NCI-H146 treated with DMSO at 0.1 percent for 48 hours (cell line): ENCODE measurements around the gene MYO16.

Experiments
- DNase-seq: peaks from one replicate; lab custom pipeline; 2025; ENCODE audit not compliant: unreplicated experiment; lab: John Stamatoyannopoulos, UW

MYO16 gene

DNA sequence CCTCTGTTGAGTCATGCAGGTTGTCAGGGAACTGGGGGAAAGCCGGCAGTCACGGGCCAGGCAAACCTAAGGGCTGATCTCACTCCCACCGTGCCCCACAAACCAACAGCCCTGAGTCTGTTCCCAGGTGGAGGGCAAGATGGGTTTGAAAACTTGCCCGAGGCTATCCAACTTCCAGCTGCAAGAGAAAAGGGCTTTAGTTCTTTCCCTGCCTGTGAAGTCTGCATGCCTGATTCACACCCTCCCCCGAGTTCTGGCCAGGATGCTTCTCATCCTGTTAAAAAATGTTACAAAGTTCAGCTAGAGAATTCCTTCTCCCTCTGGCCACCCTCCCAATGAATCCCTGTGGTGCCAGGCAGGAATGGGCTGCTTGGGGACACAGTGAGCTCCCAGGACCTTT lies 33.1 kb downstream of the MYO16 start:
- DNase-seq: no peak

DNA sequence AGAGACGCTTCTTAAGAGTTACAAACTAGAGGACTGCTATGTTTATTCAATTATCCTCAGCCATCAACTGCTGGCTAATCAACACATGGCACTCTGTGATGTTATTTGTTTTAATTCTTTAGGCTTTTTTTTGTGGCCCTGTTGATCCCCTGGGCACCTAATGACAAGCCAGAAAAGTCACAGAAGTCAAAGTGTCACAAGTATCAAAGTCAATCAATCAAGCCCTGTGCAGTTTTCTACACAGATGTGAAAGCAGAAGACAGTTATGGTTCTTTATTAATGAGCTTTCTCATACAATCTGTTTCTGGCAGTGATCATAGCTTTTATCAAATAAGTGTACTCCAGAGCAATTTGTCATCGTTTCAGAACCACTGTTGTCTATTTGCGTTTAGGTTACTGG lies 34.3 kb downstream of the MYO16 start:
- DNase-seq: no peak

DNA sequence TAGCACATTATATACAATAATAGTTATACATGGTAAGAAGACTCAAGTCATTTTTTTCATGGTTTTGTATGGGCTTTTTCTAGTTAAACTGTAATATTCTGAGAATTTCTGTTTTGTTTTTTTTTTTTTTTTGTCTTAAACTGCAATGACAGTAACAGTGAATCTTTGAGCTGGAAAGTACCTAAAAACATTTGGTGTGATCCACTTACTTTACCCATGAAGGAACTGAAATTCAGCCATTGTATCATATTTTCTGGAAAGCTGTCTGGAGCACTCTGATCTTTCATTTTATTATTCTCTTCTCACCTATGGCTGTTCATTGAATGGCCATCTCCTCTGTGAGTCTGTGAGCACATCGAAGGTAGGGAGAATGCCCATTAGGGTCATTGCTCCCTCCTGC lies 37.8 kb downstream of the MYO16 start:
- no peak for DNase-seq

DNA sequence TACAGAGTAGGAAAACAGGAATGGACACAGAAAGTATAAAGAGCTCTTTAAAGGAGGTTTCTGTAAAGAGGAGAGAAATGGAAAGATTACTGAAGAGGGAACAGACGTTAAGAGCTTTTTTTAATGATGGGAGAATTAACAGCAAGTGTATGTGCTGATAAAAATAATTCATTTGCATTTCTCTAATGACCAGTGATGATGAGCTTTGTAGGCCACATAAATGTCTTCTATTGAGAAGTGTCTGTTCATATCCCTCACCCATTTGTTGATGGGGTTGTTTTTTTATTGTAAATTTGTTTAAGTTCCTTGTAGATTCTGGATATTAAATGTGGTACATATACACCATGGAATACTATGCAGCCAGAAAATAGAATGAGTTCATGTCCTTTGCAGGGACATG lies 40.0 kb downstream of the MYO16 start:
- DNase-seq: no peak

DNA sequence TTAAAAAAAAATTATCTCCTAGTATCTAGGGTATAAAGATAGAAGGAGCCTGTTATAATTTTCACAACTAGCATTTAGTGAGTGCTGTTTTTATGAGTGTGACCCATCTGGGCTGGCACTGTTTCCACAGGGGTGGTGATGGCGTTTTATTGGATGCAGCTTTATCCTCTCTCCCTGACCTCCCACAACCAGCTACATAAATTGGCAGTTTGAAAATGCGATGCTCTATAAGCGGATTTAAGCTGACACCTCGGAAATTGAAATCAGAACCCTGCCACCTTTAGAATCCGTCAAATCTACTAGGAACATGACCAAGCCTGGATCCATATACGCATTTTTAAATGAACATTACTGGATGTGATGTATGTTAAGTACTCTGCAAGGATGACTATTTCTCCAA lies 44.9 kb downstream of the MYO16 start:
- DNase-seq: no peak

DNA sequence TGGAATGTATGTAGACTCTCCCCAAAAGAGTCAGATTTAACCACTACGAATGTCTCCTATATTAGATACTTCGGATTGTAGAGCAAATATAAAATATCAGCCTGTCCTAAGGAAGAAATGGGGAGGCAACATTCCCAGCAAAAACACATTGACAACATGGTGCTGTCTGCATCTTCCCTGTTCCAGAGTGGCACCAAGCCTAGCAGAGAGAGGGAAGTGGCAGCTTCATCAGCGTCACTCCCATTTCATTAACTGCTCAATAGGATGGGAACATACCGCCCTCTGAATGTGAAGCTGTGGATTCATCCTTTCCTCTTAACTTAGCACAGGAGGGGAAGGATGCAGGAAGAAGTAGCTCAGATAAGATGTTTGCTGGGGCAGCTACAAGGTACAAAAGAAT lies 45.4 kb downstream of the MYO16 start:
- DNase-seq: no peak

DNA sequence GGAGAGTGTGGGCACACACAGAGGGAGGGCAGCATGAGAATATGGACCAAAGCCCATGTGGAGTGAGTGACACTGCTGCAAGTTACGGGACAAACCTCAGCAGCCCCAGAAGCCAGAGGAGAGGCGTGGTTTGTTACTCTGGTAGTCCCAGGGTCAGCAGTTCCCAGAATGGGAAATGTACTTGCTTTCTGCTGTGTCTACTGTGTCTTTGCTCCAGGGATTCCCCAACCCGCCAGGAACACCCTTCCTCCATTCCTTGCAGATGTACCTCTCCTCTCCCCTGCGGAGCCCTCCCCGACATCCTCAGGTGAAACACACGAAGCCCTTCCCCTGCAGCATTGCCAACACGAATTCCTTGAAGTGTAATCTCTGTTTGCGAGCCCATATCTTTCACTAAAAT lies 47.2 kb downstream of the MYO16 start:
- no peak for DNase-seq

DNA sequence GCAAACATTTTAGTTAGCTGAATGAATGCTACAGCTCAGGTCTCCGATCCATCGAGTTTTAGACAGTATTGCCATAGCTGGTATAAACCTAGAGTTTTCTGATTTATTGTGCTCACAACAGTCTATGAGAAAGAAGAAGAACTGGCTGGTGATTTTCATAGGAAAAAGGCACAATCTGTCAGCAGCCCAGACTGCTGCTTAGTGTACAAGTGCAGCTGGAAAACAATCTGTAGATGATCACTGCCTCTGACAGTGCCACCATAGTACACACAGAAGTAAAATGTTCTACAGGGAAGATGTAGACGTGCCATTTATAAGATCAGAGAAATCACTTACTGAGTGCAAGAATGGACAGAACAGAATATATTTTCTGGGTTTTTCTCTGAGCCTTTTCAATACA lies 48.4 kb downstream of the MYO16 start:
- DNase-seq: no peak

DNA sequence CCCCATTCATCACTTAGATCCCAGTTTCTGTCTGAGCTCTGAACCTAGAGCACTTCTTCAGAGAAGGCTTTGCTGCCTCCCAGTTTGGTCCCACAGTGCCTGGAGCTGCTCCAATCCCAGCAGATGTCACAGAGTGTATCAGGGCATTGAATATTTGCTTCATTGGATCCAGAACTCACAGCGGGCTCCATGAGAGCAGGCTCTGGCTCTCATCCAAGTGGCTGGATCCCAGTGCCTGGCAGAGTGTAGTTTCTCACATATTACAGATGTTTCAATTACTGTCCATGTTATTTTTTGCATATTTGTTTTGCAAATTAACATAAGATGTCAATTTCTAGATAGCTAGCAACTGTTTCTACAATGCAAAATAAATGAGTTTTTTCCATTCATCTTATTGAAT lies 50.6 kb downstream of the MYO16 start:
- DNase-seq: no peak

DNA sequence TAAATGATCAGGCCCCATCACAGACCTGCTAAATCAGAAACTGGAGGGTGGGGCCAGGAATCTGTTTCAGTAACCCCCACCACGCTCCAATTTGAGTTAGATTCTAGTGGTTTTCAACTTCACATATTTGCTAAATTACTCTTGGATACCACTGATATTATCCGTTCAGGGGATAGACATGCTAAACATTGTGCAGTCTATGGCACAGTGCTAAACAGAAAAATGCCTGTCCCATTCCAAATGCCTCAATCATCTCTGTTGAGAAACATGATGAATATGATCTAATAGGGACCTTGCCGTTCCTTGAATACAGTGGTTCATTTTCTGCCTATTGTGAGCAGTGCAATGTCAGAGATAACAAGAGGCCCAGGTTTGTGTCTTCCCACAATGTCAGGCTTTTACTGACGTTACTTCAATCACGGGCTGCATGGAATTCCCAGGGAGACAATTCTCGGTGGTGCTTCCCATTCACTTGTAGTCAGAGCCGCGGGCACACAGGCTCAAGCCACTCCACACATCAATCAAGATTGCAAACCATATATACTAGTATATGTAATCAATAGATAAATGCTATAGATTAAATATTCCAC lies 52.7 kb downstream of the MYO16 start:
- DNase-seq: no peak

DNA sequence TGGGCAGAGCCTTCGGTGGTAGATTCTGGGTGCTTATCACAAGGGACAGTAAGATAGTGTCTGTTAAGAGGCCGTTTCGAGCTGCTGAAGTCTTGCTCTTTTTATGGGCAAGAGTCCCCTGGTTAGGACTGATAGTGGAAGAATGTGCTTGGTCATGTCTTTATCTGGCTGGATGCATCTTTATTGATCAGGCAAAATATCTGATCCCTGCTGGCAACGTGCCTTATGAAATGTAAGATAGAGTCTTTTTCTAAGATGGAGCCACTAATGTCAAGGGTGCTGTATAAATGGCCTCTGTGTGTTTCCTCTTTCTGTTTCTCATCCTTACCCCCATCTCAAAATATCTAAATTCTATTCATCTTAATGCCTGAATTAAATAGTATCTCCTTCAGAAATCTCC lies 53.3 kb downstream of the MYO16 start:
- no peak for DNase-seq

DNA sequence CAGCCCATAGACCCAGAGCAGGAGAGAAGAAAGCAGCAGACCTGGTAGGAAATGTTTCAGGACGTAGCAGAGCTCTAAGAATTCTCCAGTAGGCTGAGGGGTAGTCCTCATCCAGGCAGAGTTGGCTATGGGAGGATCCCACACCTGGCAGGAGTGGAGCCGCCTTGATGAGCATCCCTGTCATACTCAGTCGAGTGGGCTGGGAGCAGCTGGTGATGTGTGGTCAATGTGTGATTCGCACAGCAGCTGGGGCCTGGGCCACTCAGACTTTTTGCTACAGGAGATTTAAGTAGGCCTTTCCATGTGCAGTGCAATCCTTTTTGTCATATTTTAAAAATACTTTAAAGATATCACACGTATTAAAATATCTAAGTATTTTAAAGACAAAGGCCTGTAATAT lies 56.6 kb downstream of the MYO16 start:
- DNase-seq: no peak

DNA sequence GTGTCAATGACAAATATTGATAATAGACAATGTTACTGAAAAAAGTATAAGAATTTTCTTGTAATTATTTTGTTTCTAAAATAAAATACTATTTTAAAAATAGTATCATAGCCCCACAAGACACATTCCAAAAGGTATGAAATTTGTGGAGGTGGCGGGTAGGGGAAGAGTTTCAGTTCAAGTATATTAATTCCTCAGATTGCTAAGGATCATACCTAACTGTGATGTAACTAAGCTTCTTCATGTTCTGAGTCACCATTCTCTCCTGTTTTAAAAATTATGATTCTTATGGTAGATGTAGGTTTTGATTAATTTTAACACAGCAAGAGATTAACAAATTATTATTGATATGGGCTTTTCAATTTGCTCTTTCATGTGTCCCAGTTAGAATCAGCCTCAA lies 61.3 kb downstream of the MYO16 start:
- DNase-seq: no peak

DNA sequence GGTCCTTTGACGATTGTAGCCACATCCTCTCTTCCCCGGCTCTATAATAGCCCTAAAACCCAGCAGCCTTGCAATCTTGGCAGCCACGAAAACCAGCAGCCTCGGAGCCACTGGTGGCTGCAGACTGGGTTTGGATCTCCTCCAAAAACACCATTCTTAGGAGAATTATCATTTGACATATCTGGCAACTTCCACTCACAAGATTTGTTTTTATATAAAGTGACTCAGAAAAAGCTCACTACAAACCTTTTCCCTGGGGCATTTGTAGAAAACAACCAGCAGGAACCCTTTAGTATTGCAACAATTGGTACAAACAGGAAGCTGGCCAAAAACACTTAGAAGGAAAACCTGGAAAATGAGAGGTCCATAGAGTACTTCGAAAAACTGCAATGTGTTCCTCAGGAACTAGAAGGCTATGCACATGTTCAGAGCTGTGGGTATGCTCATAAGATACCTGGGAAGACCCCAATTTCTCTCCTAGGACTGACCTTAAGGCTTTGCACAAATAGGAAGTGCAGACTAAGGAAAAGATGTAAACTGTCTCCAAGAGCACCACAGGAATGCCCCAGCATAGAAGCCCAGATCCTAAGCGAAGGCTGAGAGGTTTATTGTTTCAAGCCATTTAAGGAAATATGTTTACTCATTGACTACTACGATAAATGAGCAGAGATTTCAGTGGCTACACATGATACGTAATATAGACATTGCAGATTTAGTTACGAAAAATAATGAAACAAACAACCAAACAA lies 71.2 kb downstream of the MYO16 start:
- DNase-seq: no peak

DNA sequence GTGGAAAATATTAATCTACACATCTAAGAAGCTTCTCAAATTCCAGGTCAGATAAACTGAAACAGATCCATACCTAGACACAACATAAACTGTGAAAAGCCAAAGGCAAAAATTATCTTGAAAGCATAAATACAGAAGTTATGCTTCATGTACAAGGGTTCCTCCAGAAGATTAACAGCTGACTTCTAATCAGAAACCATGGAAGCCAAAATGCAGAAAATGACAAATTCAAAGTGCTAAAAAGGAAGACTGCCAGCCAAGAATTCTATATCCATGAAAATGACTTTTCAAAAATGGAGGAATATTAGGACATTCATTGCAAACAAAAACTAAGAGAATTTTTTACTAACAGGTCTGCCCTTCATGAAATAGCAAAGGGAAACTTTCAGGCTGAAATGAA lies 72.8 kb downstream of the MYO16 start:
- no peak for DNase-seq

DNA sequence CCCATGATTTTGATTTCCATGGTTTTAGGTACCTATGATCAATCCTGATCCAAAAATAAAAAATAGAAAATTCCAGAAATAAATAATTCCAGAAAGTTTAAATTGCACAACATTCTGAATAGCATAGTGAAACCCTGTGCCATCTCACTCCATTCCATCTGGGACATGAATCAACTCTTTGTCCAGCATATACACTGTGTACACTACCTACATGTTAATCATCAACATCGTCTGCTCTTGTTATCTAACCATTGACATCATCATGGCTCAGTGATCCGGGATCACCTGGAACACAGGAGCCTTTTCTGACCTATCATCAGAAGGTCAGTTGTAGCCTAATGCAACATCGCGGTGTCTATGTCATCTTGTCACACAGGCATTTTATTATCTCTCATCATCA lies 75.6 kb downstream of the MYO16 start:
- no peak for DNase-seq

DNA sequence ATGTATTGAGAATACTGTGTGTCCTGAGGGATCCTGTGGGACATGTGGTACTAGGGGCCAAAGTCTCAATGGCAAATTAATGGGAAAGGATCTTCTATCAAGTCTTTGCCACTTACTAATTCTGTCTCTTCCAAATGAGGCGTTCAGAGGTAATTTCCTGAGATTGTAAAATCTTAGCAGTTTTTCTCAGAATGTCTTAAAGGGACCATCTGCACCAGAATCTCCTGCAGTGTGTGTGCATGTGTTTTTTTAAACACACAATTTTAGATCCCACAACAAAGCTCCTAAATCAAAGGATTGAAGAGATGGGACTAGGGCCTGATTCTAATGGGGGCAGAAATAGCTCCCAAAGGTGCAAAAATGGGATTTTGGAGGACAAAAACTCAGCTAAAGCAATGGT lies 78.2 kb downstream of the MYO16 start:
- no peak for DNase-seq

DNA sequence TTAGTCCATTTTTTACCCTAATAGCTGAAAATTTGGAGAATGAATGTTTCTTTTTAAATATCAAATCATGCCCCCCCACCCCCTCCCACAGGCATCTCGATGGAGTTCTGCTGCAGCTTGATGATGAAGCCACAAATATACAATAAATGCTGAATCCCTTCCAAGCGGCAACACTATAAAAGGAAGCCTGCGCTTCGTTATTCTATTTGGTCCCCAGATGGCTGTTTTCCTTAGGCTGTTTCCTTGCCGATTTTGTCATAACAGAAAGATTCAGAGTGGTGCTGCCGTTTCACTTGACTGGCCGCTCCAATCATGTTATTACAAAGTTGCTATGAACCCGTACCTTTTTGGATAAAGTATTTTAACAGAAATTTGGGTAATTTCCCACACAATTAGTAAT lies 79.5 kb downstream of the MYO16 start:
- no peak for DNase-seq

DNA sequence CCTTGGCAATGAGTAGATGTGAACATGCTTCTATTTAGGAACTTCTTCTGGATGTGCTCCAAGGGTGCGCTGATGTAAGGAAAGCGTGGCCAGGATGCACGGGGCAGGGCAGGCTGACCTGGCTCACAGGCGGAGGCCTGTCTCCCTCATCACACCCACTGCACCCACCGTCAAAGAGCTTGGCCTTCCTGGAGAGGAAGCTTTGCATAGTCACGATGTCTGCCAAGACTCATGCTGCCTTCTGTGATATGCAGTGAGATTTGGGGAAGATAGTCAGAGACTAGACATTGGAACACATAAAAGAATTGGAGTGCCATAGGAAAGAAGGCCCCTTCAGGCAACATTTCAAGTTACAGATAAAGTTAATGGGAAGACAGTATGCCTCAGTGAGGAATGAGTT lies 82.0 kb downstream of the MYO16 start:
- no peak for DNase-seq

DNA sequence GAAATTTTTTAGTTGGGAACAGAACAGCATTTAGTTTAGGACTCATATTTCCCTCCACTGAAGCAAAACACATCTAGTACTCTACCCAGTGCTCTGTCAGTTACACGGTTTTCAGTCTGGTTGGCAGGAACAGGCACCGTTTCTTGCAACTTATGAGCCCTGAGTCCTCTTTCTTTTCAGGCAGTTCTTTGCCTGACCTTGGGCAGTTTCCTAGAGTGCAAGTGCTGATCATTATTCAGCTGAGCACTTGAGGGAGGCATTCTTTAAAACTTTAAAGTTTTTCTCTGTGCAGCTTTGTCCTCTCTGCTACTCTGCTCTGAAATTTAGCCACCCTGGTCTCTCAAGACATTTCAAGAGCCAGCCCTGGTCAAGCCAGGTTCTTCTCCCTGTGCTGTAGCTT lies 96.1 kb downstream of the MYO16 start:
- DNase-seq: no peak

DNA sequence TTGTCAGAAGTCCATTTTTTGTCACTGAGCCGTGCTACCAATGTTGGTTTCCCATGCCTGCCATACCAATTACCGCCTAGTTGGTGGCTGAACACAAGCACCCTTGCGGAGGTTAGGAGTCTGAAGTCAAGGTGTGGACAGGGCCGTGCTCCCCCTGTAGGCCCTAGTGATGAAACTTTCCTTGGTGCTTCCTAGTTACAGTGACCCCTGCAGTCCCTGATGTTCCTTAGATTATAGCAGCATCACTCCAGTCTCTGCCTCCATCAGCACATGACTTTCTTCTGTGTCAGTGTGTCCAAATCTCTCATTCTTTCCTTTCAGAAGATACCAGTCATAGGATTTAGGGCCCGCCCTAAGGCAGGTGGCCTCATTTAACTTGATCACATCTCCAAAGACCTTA lies 99.0 kb downstream of the MYO16 start:
- DNase-seq: peak; percentile 5

DNA sequence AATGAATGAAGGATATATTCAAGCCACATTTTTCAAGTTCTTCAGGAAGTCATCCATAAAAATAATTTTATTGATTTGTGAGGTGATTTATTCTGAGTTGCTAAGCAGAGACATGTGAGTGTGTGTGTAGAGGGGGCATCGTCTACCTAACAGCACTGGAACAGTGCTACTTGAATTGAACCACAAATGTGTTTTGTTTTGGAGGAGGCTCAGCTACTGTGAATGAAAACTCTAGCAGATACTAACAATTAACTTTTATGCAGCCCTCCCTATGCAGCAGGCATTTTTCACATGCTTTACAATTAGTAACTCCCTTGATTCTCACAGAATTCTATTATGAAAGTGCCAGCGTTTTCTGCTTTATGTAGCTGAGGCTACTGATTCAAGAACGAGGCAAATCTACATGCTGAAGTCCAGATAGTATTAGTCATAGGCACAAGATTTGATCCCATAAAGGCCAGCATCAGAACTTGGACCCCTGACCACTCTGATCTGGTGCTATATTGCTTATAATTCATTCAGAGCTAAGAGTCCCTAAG lies 103.7 kb downstream of the MYO16 start:
- no peak for DNase-seq

DNA sequence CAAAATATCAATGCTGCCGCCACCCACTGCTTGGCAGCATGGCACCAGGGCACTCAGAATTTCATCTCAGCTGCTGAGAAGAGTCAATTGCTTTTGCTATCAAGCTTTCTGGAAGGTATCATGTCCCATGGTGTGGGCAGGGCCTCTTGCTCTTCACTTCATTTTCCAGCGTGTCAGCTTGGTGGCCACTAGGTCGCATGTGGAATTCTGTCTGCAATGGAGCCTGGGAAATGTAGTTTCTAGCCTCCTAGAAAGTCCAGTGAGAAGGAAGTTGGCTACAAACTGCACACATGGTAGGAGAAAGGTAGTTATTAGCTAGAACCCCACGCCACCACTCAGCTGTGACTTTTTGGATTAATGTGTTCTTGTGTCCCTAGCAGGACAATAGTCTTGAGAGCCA lies 105.3 kb downstream of the MYO16 start:
- no peak for DNase-seq
